GM21381 (cell line): ENCODE data around the gene CELF5.
"Not testable (repeated sequence)": the region's sequence is repeated elsewhere in the genome, so short reads cannot be mapped to it uniquely, and the experiment has no call there.

Source experiments
- ATAC-seq: cut with Tn5 transposase; IDR thresholded peaks from one replicate; pipeline ENCODE4 v1.9.1; 2021; ENCODE audit warnings: mild to moderate bottlenecking, moderate library complexity; ENCODE audit not compliant: unreplicated experiment

Gene CELF5

DNA sequence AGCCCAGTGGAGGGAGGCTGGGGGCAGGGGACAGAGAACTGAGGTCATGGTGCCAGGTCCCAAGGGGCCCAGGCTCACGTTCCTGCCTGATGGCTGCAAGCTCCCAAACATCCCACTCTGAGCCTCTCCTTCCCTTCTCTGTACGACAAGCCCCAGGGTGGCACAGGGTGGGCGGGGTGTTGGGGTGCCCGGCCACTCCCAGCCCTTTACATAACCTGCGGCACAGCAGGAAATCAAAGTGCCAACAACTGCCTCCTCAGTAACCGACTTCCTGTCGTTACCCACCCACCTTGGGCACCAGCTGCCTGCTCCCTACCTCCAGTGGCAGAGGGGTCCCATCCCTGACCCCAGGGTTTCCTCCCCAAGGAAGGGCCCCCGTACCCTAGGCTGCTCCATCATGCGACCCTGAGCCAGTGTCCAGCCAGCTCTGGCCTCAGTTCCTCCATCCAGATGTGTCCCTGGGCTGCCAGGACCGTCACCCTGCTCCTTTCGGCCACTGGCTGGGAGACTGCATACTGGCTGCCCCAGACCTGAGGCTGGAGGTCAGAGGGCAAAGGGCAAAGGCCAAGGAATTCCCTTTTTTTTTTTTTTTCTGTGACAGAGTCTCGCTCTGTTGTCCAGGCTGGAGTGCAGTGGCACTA lies 114.2 kb downstream of the CELF5 start:
- ATAC-seq: no peak

DNA sequence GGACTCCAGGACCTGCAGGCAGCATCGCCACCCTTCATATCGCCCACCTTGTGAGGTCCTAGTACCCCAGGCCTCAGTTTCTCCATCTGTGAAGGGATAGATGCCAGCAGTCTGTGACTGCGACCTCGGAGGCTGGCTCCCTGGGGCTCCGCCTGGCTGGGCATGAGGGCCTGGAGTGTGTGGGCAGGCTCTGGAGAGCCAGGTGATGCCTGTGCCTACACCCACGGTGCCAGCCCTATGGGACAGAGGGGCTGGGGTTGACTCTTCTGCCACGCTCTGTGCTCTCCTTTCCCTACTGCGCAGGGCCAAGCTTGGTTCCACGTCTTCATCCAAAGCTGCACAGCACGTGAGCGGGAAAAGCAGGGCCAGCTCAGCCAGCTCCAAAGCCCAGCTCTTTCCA lies 115.9 kb downstream of the CELF5 start:
- ATAC-seq: no peak

- no peak for ATAC-seq
These were observed 117.8 kb downstream of the CELF5 start for GRCh38 chr19:3342246-3342645.

DNA sequence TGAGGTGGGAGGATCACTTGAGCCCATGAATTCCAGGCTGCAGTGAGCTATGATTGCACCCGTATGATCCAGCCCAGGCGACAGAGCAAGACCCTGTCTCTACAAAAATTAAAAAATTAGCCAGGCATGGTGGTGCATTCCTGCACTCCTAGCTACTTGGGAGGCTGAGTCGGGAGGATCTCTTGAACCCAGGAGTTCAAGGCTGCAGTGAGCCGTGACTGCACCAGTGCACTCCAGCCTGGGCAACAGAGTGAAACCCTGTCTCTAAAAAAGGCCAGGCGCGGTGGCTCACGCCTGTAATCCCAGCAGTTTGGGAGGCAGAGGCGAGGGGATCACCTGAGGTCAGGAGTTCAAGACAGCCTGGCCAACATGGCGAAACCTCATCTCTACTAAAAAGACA lies 118.5 kb downstream of the CELF5 start:
- ATAC-seq: not testable (repeated sequence)

GRCh38 chr19:3343619-3344502 lies 119.4 kb downstream of the CELF5 start:
- no peak for ATAC-seq

GRCh38 chr19:3344608-3345598 lies 120.4 kb downstream of the CELF5 start:
- no peak for ATAC-seq

DNA sequence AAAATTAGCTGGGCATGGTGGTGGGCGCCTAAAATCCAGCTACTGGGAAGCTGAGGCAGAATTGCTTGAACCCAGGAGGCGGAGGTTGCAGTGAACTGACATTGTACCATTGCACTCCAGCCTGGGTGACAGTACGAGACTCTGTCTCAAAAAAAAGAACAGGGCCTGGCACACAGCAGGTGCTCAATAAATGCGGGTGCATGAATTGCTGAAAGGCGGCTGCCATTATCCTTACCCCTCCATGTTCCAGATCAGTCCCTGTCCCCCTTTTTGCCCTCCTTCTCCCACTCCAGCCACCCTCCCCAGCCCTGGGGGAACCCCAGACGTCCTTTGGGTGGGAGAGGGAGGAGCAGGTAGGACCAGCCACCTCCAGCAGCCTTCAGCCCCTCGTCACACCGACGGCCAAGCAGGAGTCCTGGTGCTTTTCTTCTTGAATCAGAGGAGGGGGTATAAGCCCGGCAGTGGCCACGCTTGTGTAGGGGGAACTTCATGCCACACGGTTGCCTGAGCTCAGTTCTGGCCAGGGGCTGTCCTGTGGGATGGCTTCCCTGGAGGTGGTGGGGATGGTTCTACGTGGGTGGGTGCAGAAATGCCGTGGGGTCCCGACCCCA lies 121.5 kb downstream of the CELF5 start:
- no peak for ATAC-seq
